K562 (cell line): ENCODE results near the gene BEST3. TPM values are rescaled to one million over a fixed set of nuclear protein-coding genes. Genes with fewer than 3 reads are reported as not detected.

ENCODE experiments used
- ADNP ChIP-seq: fragments of 200-800 bp; sonication (Bioruptor generic); IDR thresholded peaks from 2 replicates; pipeline ENCODE4 v1.6.1; 2016; ENCODE audit warnings: missing genetic modification characterization, missing compliant biosample characterization
- CHAMP1 ChIP-seq: fragments of 450-650 bp; IDR thresholded peaks from 2 replicates; pipeline ENCODE4 v1.6.1; 2016; ENCODE audit warnings: mild to moderate bottlenecking
- FOXK2 ChIP-seq, 2 experiments: fragments of 450-650 bp; IDR thresholded peaks in 1 of 2; conservative IDR thresholded peaks in 1 of 2; 2 replicates each; pipeline ENCODE4 v1.6.1; 2016; ENCODE audit warnings: low read depth in 2 of 2, mild to moderate bottlenecking in 1 of 2
- KLF1 ChIP-seq: fragments of 450-650 bp; IDR thresholded peaks from 2 replicates; pipeline ENCODE4 v1.6.1; 2016; ENCODE audit warnings: missing genetic modification characterization, missing compliant biosample characterization
- REST ChIP-seq, 2 experiments: fragments of 450-650 bp; formaldehyde crosslinking in 1 of 2; IDR thresholded peaks; 2 replicates each; pipeline versions ENCODE4 v1.4.0 to v1.6.1; 2014 to 2020; ENCODE audit warnings: mild to moderate bottlenecking in 2 of 2, borderline replicate concordance in 1 of 2, low read depth in 1 of 2
- TBP ChIP-seq: optimal IDR thresholded peaks from 2 replicates; pipeline ENCODE3; 2011; ENCODE audit warnings: low read depth, low read length, improper control_type of control experiment
- polyA plus RNA-seq, 8 experiments: library from polyadenylated mRNA; depleted of rRNA in 4 of 8; stranded (reverse) in 5 of 8; unstranded in 3 of 8; fragments of >200 nt; fragmentation: Nextera tagmentation in 2 of 8; fragmentation: Illumina TruSeq in 1 of 8; extraction: Ambion mirVana in 2 of 8; extraction: Trizol in 1 of 8; gene quantifications; 2 replicates each; pipeline versions ENCODE4 v1.2.1 to v1.2.3, GENCODE V29; 2011 to 2014; ENCODE audit warnings: inconsistent platforms in 1 of 8, missing spikeins in 1 of 8
- total RNA-seq, 7 experiments: library from RNA; depleted of rRNA in 6 of 7; stranded (reverse); fragments of >200 nt in 6 of 7; fragmentation: Illumina TruSeq in 2 of 7; extraction: Trizol in 2 of 7; gene quantifications; 2 replicates each; pipeline versions ENCODE4 v1.2.1 to v1.2.3, GENCODE V29; 2011 to 2021; ENCODE audit warnings: low replicate concordance in 1 of 7

Gene BEST3
- total and polyA plus RNA-seq, 9 of the 15 experiments (the other 6 are each of a cell fraction or from before 2014, with no cell fraction given), result 0.15 TPM; not detected in 8

GRCh38 chr12:69657376-69658137, 41.5 kb downstream of the BEST3 start (continued):
- TF ChIP-seq TBP (peak; percentile 24), KLF1 (no peak), CHAMP1 (peak; percentile 15; the same call in 1 of the 2 replicates), FOXK2 (conservative IDR thresholded peaks at IDR 0.05 in 1 of 2, IDR thresholded peaks at IDR 0.05 in 1 of 2; ENCODE audit: low read depth in 2 of 2) (0 out of 4 replicates have a peak, but pooled peaks of 1 of the 2 experiments have one; percentile 20), ADNP (tag) (peak; percentile 34; the same call in 1 of the 2 replicates), REST (IDR thresholded peaks at IDR 0.05; ENCODE audit: borderline replicate concordance) (no peak), REST (CRISPR knock-in tag; IDR thresholded peaks at IDR 0.05; ENCODE audit: low read depth) (no peak)
